ENCODE measurements around the gene IGSF21. TPM values are rescaled to one million over a fixed set of nuclear protein-coding genes. Genes with fewer than 3 reads are reported as not detected.
A peak's percentile ranks its signal among the peaks of the same experiment; 100 is the strongest.

Gene IGSF21
- total and polyA plus RNA-seq, 11 donors = 0.54 to 2.2 (median 0.94) TPM; not detected in 1

DNA sequence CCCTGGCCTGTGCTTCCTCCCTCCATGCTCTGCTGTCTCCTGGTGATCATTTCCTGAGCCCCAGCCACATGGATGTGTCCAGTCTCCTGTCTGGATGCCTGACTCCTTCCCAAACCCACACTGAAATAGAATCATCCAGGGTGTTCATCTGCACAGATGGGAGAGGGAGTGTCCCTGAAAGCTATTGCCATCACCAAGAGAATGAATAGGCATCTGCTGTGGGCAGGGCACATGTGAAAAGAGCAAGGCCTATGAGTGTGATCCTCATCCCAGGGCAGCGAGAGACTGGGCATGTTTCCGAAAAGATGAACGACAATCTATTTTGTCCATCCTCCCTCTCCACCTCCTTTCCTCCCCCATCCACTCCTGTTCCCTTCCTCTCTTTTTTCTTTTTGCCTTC, 5.0 kb downstream of the IGSF21 start:
- H3K4me3 ChIP-seq = no peak overlapping the region
- H3K9me3 ChIP-seq = no peaks in the 10 kb centered on the region
- DNase-seq (no peak), ATAC-seq (no peak)
- WGBS, 4 donors = 84 to 90% (median 87%) methylated on average over 3 of the region's 3 CpGs
- H3K4me1 ChIP-seq = peaks cover 0 to 34% (median 11%) of the 10 kb centered on the region in 12 donors
- intact Hi-C loops (cut with DNase I) = no loop called here
- TF ChIP-seq CTCF (IDR thresholded peaks at IDR 0.05) (no peak), POLR2A (IDR thresholded peaks at IDR 0.05) (no peak)
- H3K36me3 ChIP-seq = no peaks in the 10 kb centered on the region
- H3K27ac ChIP-seq = no peak overlapping the region
- peaks cover 29 to 87% (median 53%) of the 10 kb centered on the region in 9 donors for H3K27me3 ChIP-seq

DNA sequence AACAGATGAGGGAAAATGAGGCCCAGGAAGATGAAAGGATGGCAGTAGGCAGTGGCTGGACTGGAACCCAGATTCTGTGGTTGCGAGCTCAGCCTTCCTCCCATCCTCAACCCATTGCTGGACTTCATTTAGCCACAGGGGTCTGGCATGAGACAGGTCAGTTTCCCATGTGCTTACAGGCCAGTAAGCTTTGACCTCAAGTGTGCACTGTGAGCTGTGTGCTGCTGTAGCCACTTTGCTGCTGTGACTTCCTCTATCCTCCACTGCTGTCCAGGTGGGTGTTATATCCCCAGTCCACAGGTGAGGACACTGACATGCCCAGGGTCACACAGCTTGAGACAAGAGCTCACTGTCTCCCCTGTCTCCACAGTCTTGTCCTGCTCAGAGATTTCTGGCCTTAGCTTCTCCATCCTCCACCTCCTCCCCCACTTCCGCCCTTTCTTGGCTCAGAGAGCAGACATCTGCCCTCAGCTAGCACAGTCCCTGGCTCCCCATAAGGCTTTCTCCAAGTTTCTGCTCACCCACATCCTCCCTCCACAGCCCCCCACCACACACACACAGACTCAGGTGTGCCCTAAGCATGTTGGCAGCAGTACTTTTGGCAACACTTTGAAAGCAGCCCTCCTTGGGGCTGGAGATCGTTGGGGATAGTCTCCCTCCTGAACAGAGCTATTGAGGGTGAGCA, 7.3 kb downstream of the IGSF21 start:
- no peaks in the 10 kb centered on the region for H3K36me3 ChIP-seq
- H3K4me1 ChIP-seq = peaks cover 0 to 16% (median 9%) of the 10 kb centered on the region in 12 donors
- intact Hi-C loops (cut with DNase I) = no loop called here
- H3K9me3 ChIP-seq = no peaks in the 10 kb centered on the region
- H3K27ac ChIP-seq = no peak overlapping the region
- no peak for TF ChIP-seq CTCF (IDR thresholded peaks at IDR 0.05)
- TF ChIP-seq POLR2A (IDR thresholded peaks at IDR 0.05) = no peak
- WGBS, 4 donors = 60 to 82% (median 73%) methylated on average over 3 of the region's 3 CpGs
- ATAC-seq = no peak
- H3K4me3 ChIP-seq = no peak overlapping the region
- peaks cover 10 to 75% (median 43%) of the 10 kb centered on the region in 9 donors for H3K27me3 ChIP-seq
- no peak for DNase-seq

DNA sequence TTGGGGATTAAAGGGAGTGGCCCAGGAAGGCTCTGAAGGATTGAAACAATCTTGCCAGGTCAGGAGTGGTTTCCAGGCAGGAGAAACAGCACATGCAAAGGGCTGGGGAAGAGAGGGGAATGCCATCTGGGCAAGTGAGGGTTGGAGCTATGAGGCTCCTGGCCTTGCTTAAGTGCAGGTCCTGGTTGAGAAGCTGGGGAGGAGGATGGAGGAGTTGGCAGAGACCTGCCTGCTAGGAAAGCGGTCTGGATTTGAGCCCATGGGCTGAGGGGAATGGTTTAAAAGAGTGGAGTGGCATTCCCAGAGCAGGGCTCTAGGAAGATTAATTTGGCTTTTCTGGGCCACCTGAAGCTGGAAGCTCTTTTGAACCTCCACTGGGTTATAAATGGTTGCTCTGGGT, 9.2 kb downstream of the IGSF21 start:
- Histone ChIP-seq H3K4me1 (no peaks in the 10 kb centered on the region), H3K36me3 (no peaks in the 10 kb centered on the region), H3K4me3 (no peak overlapping the region), H3K27me3 (peaks cover 0 to 70% (median 32%) of the 10 kb centered on the region in 9 donors), H3K27ac (no peak overlapping the region), H3K9me3 (no peaks in the 10 kb centered on the region)
- intact Hi-C loops (cut with DNase I) = no loop called here
- no peak for DNase-seq
- TF ChIP-seq CTCF (IDR thresholded peaks at IDR 0.05) (no peak), POLR2A (IDR thresholded peaks at IDR 0.05) (no peak)
- no peak for ATAC-seq
- 88 to 100% (median 93%) methylated on average over 1 of the region's 1 CpG for whole genome bisulfite sequencing, 4 donors

- 38 to 47% (median 44%) methylated on average over 13 of the region's 13 CpGs for WGBS, 4 donors
- peaks cover 0 to 61% (median 22%) of the 10 kb centered on the region in 9 donors for H3K27me3 ChIP-seq
- intact Hi-C loops (cut with DNase I) = no loop called here
- peak overlapping the region in 1 of 12 donors; percentile 49 for H3K27ac ChIP-seq
- ATAC-seq (peak; percentile 53 to 74 (median 58)), DNase-seq (peak in 3 of 5 donors; percentile 23 to 51 (median 36))
- no peak for TF ChIP-seq POLR2A (IDR thresholded peaks at IDR 0.05)
- TF ChIP-seq CTCF (IDR thresholded peaks at IDR 0.05) = no peak
- H3K36me3 ChIP-seq = no peaks in the 10 kb centered on the region
- no peak overlapping the region for H3K4me3 ChIP-seq
- no peaks in the 10 kb centered on the region for H3K4me1 ChIP-seq
- no peaks in the 10 kb centered on the region for H3K9me3 ChIP-seq
Measured at GRCh38 chr1:18118078-18118477, 10.5 kb downstream of the IGSF21 start.
